ENCODE results near the gene PCDHA4.
A peak's percentile ranks its signal among the peaks of the same experiment; 100 is the strongest.
"Not testable (repeated sequence)": the region's sequence is repeated elsewhere in the genome, so short reads cannot be mapped to it uniquely, and the experiment has no call there.

Gene PCDHA4

GRCh38 chr5:140821375-140822280 is 14.8 kb downstream of the PCDHA4 start, which contains the start of gene PCDHA5:
Gene PCDHA5 (plus strand): TSS chr5:140821613.
- no peak for DNase-seq (ENCODE audit: low spot score)

GRCh38 chr5:140822281-140822629 is 15.4 kb downstream of the PCDHA4 start:
- DNase-seq (ENCODE audit: low spot score) = no peak

- DNase-seq (ENCODE audit: low spot score) = not testable (repeated sequence)
Observed at GRCh38 chr5:140822969-140823368, 16.1 kb downstream of the PCDHA4 start.

- DNase-seq (ENCODE audit: low spot score) = no peak
Observed at GRCh38 chr5:140823475-140823874, 16.6 kb downstream of the PCDHA4 start.

- no peak for DNase-seq (ENCODE audit: low spot score)
Observed at GRCh38 chr5:140827704-140828361, 21.0 kb downstream of the PCDHA4 start, which contains the start of gene PCDHA6. Gene PCDHA6 (plus strand): TSS chr5:140827960. CDS start chr5:140828092, 132 bp downstream.

- DNase-seq (ENCODE audit: low spot score) = no peak
Observed at GRCh38 chr5:140828362-140828737, 21.5 kb downstream of the PCDHA4 start.

GRCh38 chr5:140829511-140830501 is 22.9 kb downstream of the PCDHA4 start:
- not testable (repeated sequence) for DNase-seq (ENCODE audit: low spot score)

GRCh38 chr5:140833993-140834392 is 27.1 kb downstream of the PCDHA4 start, which contains the start of gene PCDHA7:
Gene PCDHA7 (plus strand): TSS chr5:140834269. CDS start chr5:140834384, 115 bp downstream.
- DNase-seq (ENCODE audit: low spot score) = no peak

GRCh38 chr5:140834439-140835008 is 27.7 kb downstream of the PCDHA4 start:
- DNase-seq (ENCODE audit: low spot score) = not testable (repeated sequence)

- no peak for DNase-seq (ENCODE audit: low spot score)
Observed at GRCh38 chr5:140835622-140836510, 29.0 kb downstream of the PCDHA4 start.

GRCh38 chr5:140840978-140841962 is 34.4 kb downstream of the PCDHA4 start, which contains the start of gene PCDHA8:
Gene PCDHA8 (plus strand): TSS chr5:140841187. CDS start chr5:140841322, 135 bp downstream.
- DNase-seq (ENCODE audit: low spot score) = peak; percentile 80

GRCh38 chr5:140842798-140843733 is 36.2 kb downstream of the PCDHA4 start:
- DNase-seq (ENCODE audit: low spot score) = no peak

GRCh38 chr5:140848139-140849102 is 41.6 kb downstream of the PCDHA4 start, which contains the start of gene PCDHA9:
Gene PCDHA9 (plus strand): TSS chr5:140848382. CDS start chr5:140848496, 114 bp downstream.
- not testable (repeated sequence) for DNase-seq (ENCODE audit: low spot score)

GRCh38 chr5:140849831-140850634 is 43.2 kb downstream of the PCDHA4 start:
- not testable (repeated sequence) for DNase-seq (ENCODE audit: low spot score)

Data from RKO (cell line).